ENCODE data around the gene AMBP.

Gene AMBP

GRCh38 chr9:114017741-114018715, 60.1 kb downstream of the AMBP start:
- no peak for DNase-seq (ENCODE audit: low read depth)
- TF ChIP-seq CTCF (conservative IDR thresholded peaks at IDR 0.05; ENCODE audit: low read length), result no peak
- H3K4me3 ChIP-seq (ENCODE audit: low read length), result no peak overlapping the region

DNA sequence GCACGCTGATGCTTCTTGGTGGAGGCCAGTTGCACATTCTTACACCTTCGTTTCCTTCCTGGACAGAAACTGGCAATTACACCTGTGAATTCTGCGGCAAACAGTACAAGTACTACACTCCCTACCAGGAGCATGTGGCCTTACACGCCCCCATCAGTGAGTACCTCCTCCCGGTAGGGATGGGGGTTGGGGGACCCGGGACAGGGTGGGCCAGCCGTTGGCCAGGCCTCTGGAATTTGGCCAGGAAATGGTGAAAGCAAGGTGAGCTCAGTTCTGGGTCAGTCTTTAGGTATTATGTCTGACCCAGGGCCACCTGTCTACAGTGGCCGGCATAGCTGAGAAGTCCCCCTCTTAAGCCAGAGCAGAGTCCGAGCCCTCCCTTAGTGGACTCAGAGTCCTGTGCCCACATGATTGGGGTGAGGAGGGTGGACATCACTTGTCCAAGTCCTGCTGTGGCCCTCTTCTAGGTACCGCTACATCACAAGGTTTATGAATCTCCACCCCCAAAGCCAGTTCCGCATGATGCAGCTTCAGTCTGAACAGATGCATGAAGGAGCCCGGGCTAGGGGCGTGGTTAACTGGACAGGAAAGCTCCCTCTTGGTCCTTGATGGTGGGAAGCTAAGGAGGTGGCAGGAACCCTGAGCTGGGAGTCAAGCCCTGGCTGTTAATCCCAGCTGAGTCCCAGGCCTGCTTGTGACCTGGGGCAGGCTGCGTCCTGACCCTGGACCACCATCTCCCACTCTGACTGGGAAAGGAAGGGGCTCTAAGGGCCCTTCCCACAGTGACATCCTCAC, 61.3 kb downstream of the AMBP start:
- no peak for DNase-seq (ENCODE audit: low read depth)
- no peak for TF ChIP-seq CTCF (conservative IDR thresholded peaks at IDR 0.05; ENCODE audit: low read length)
- H3K4me3 ChIP-seq (ENCODE audit: low read length), result no peak overlapping the region

GRCh38 chr9:114016101-114016500, 62.0 kb downstream of the AMBP start:
- DNase-seq (ENCODE audit: low read depth), result no peak
- no peak for TF ChIP-seq CTCF (conservative IDR thresholded peaks at IDR 0.05; ENCODE audit: low read length)

DNA sequence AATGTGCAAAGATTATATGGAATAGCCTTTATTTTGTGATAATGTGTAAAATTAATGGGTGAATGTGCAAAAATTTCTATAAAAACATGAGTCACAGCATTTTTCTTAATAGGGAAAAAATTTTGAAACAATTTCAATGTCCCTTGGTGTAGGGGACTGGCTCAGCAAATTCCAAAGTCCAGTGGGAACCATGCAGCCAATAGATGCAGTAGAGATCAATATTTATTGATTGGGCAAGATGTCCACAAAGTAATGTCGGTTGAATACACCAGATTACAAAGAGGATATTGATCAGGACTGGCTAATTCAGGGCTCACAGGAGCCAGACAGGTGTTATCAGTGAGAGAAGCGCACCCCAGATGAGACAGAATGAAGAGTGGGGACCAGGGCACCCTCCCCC, 62.5 kb downstream of the AMBP start:
- TF ChIP-seq CTCF (conservative IDR thresholded peaks at IDR 0.05; ENCODE audit: low read length), result no peak
- no peak for DNase-seq (ENCODE audit: low read depth)
- H3K4me3 ChIP-seq (ENCODE audit: low read length), result no peak overlapping the region

More at GRCh38 chr9:114016101-114016500, 62.0 kb downstream of the AMBP start:
- H3K4me3 ChIP-seq (ENCODE audit: low read length), result no peak overlapping the region

- no peak for TF ChIP-seq CTCF (conservative IDR thresholded peaks at IDR 0.05; ENCODE audit: low read length)
- no peak overlapping the region for H3K4me3 ChIP-seq (ENCODE audit: low read length)
- DNase-seq (ENCODE audit: low read depth), result no peak
These were observed 64.1 kb downstream of the AMBP start for GRCh38 chr9:114014044-114014443.

DNA sequence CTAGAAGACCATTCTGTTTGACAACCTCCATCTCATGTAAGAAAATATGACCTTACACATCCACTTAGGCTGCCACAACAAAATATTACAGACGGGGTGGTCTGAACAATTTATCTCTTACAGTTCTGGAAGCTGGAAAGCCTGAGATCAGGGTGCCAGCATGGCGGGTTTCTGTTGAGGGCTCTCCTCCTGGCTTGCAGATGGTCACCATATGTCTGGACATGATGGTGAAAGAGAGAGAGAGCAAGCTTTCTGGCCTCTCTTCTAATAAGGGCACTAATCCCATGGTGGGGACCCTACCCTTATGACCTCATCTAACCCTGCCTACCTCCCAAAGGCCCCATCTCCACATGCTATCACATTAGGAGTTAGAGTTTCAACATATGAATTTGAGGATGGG, 66.0 kb downstream of the AMBP start:
- no peak for TF ChIP-seq CTCF (conservative IDR thresholded peaks at IDR 0.05; ENCODE audit: low read length)
- no peak overlapping the region for H3K4me3 ChIP-seq (ENCODE audit: low read length)
- DNase-seq (ENCODE audit: low read depth), result no peak
